Spleen (tissue), 11 donors: ENCODE data around the gene PRDM16. TPM values are rescaled to one million over a fixed set of nuclear protein-coding genes. Genes with fewer than 3 reads are reported as not detected.

Source experiments
- DNase-seq: peaks from one replicate; pipeline ENCODE4 v3.0.0-alpha.2; 2020
- H3K27ac ChIP-seq, 8 donors: fragments of 200-600 bp; sonication (generic) in 7 of 8; 1 replicate in 4 of 8; 2 replicates in 4 of 8; pipeline versions ENCODE4 v1.5.0 to v1.8.0; 2016 to 2021; ENCODE audit warnings: inconsistent platforms in 4 of 8, mild to moderate bottlenecking in 4 of 8, moderate library complexity in 1 of 8
- H3K27me3 ChIP-seq, 7 donors: fragments of 200-600 bp; sonication (generic) in 6 of 7; replicated peaks in 1 of 7; 1 replicate in 4 of 7; 2 replicates in 3 of 7; pipeline versions ENCODE4 v1.5.0 to v1.8.0; 2016 to 2021; ENCODE audit warnings: inconsistent platforms in 3 of 7, mild to moderate bottlenecking in 1 of 7
- H3K36me3 ChIP-seq, 6 donors: fragments of 200-600 bp; sonication (generic) in 5 of 6; 1 replicate in 4 of 6; 2 replicates in 2 of 6; pipeline versions ENCODE4 v1.5.0 to v1.8.0; 2016 to 2021; ENCODE audit warnings: inconsistent platforms in 2 of 6
- H3K4me1 ChIP-seq, 6 donors: fragments of 200-600 bp; sonication (generic) in 5 of 6; 1 replicate in 3 of 6; 2 replicates in 3 of 6; pipeline versions ENCODE4 v1.5.0 to v1.8.0; 2016 to 2021; ENCODE audit warnings: inconsistent platforms in 3 of 6
- H3K4me3 ChIP-seq, 8 donors: fragments of 200-600 bp; sonication (generic) in 7 of 8; 1 replicate in 4 of 8; 2 replicates in 4 of 8; pipeline versions ENCODE4 v1.5.0 to v1.8.0; 2016 to 2021; ENCODE audit warnings: inconsistent platforms in 4 of 8, mild to moderate bottlenecking in 4 of 8, moderate library complexity in 2 of 8
- H3K9me3 ChIP-seq, 8 donors: fragments of 200-600 bp; sonication (generic) in 7 of 8; 1 replicate in 4 of 8; 2 replicates in 4 of 8; pipeline versions ENCODE4 v1.5.0 to v1.8.0; 2016 to 2021; ENCODE audit warnings: inconsistent platforms in 4 of 8
- CTCF ChIP-seq, 11 experiments: fragments of 200-600 bp in 7 of 11; fragments of 450-650 bp in 4 of 11; sonication (generic) in 4 of 11; IDR thresholded peaks in 8 of 11; conservative IDR thresholded peaks in 3 of 11; 1 replicate in 7 of 11; 2 replicates in 4 of 11; pipeline versions ENCODE4 v1.4.0 to v1.8.0; 2016 to 2021; ENCODE audit warnings: antibody characterized with exemption in 11 of 11, inconsistent platforms in 4 of 11, mild to moderate bottlenecking in 1 of 11
- POLR2A ChIP-seq, 3 donors: fragments of 450-650 bp; IDR thresholded peaks; one replicate each; pipeline ENCODE4 v1.5.1; 2017; ENCODE audit warnings: antibody characterized with exemption in 3 of 3, mild to moderate bottlenecking in 1 of 3
- POLR2AphosphoS5 ChIP-seq, 3 donors: sonication (generic); formaldehyde crosslinking; IDR thresholded peaks; one replicate each; pipeline ENCODE4 v1.5.1; 2017; ENCODE audit warnings: antibody characterized with exemption in 3 of 3
- WGBS, 5 donors: extraction: QIAGEN DNeasy Blood & Tissue Kit in 3 of 5; methylation state at CpG; one replicate each; pipeline versions ENCODE4 v1.1.5 to v1.1.7; 2013 to 2018; 5-methylcytosine and 5-hydroxymethylcytosine counted together
- intact Hi-C: fragments of 100-400 bp; cut with DNase I; formaldehyde crosslinking; loops from one replicate; pipeline ENCODE4 v1.15.0; 2023; ENCODE audit warnings: low total_unique reads
- polyA plus RNA-seq, 3 donors: library from polyadenylated mRNA; stranded (reverse); fragments of 200-250 nt; gene quantifications; one replicate each; pipeline ENCODE4 v1.2.1, GENCODE V29; 2013
- total RNA-seq, 7 donors: library from RNA; depleted of rRNA in 3 of 7; stranded (reverse); fragments of >200 nt in 3 of 7; fragmentation: NEBNext Ultra II Directional in 4 of 7; extraction: Animal tissue kit (Norgen Biotek cat#: 25700) in 4 of 7; gene quantifications; one replicate each; pipeline versions ENCODE4 v1.1.0 to v1.2.1, GENCODE V29; 2016 to 2021
- donor health status: healthy with polysubstance abuse.
- donor health status: DM: no; HTN: no; CAD: no; lungs with moderate emphysema.
- donor health status: DM: no; HTN: no; CAD: no.
- donor health status: Bipolar disorder and iron deficiency.
- donor health status: healthy.
- donor health status: DM: no; HTN: no; CAD: no.
- donor health status: DM: yes; HTN: yes; CAD: no.

The PRDM16 gene
- total and polyA plus RNA-seq, 10 donors = 0.43 to 3.2 (median 1.4) TPM

GRCh38 chr1:3384407-3384806 is 315.4 kb downstream of the PRDM16 start:
- intact Hi-C loops = no loop called here
- Histone ChIP-seq H3K4me1 (peaks cover 0 to 3% (median 0%) of the 10 kb centered on the region in 6 donors), H3K9me3 (no peaks in the 10 kb centered on the region), H3K36me3 (no peaks in the 10 kb centered on the region), H3K27ac (no peak overlapping the region), H3K4me3 (peak overlapping the region in 1 of 8 donors; percentile 14), H3K27me3 (peaks cover 0 to 75% (median 0%) of the 10 kb centered on the region in 7 donors)
- WGBS, 5 donors = 75 to 82% (median 80%) methylated on average over 12 of the region's 12 CpGs
- no peak for DNase-seq
- TF ChIP-seq POLR2AphosphoS5 (IDR thresholded peaks at IDR 0.05) (no peak), POLR2A (IDR thresholded peaks at IDR 0.05) (no peak), CTCF (IDR thresholded peaks at IDR 0.05 in 8 of 11, conservative IDR thresholded peaks at IDR 0.05 in 3 of 11) (no peak)

GRCh38 chr1:3386205-3387002 is 317.4 kb downstream of the PRDM16 start:
- Histone ChIP-seq H3K27me3 (peaks cover 0 to 87% (median 0%) of the 10 kb centered on the region in 7 donors), H3K4me1 (peaks cover 0 to 3% (median 0%) of the 10 kb centered on the region in 6 donors), H3K9me3 (no peaks in the 10 kb centered on the region), H3K4me3 (no peak overlapping the region), H3K36me3 (no peaks in the 10 kb centered on the region), H3K27ac (no peak overlapping the region)
- DNase-seq = no peak
- intact Hi-C loops = no loop called here
- no peak for TF ChIP-seq POLR2A (IDR thresholded peaks at IDR 0.05)
- no peak for TF ChIP-seq CTCF (IDR thresholded peaks at IDR 0.05 in 8 of 11, conservative IDR thresholded peaks at IDR 0.05 in 3 of 11)
- no peak for TF ChIP-seq POLR2AphosphoS5 (IDR thresholded peaks at IDR 0.05)
- WGBS, 5 donors = 89 to 96% (median 93%) methylated on average over 23 of the region's 23 CpGs

GRCh38 chr1:3387401-3387800 is 318.4 kb downstream of the PRDM16 start:
- H3K36me3 ChIP-seq = no peaks in the 10 kb centered on the region
- DNase-seq = no peak
- no peaks in the 10 kb centered on the region for H3K9me3 ChIP-seq
- peaks cover 0 to 3% (median 0%) of the 10 kb centered on the region in 6 donors for H3K4me1 ChIP-seq
- TF ChIP-seq POLR2A (IDR thresholded peaks at IDR 0.05) = no peak
- TF ChIP-seq POLR2AphosphoS5 (IDR thresholded peaks at IDR 0.05) = no peak
- TF ChIP-seq CTCF (IDR thresholded peaks at IDR 0.05 in 8 of 11, conservative IDR thresholded peaks at IDR 0.05 in 3 of 11) = no peak
- WGBS, 5 donors = 83 to 94% (median 87%) methylated on average over 17 of the region's 17 CpGs
- H3K27me3 ChIP-seq = peaks cover 0 to 87% (median 9%) of the 10 kb centered on the region in 7 donors
- intact Hi-C loops = no loop called here
- H3K4me3 ChIP-seq = no peak overlapping the region
- no peak overlapping the region for H3K27ac ChIP-seq

GRCh38 chr1:3389093-3389833 is 320.3 kb downstream of the PRDM16 start:
- Histone ChIP-seq H3K4me1 (peaks cover 4 to 13% (median 9%) of the 10 kb centered on the region in 6 donors), H3K9me3 (no peaks in the 10 kb centered on the region), H3K4me3 (no peak overlapping the region), H3K36me3 (no peaks in the 10 kb centered on the region), H3K27me3 (peaks cover 0 to 87% (median 26%) of the 10 kb centered on the region in 7 donors), H3K27ac (no peak overlapping the region)
- TF ChIP-seq POLR2AphosphoS5 (IDR thresholded peaks at IDR 0.05) (no peak), CTCF (IDR thresholded peaks at IDR 0.05 in 8 of 11, conservative IDR thresholded peaks at IDR 0.05 in 3 of 11) (no peak), POLR2A (IDR thresholded peaks at IDR 0.05) (no peak)
- intact Hi-C loops = no loop called here
- 79 to 95% (median 87%) methylated on average over 14 to 23 of the region's 23 CpGs for WGBS, 5 donors
- no peak for DNase-seq
